MCF 10A (cell line): ENCODE data around the gene KCTD19. TPM values are rescaled to one million over a fixed set of nuclear protein-coding genes. Genes with fewer than 3 reads are reported as not detected.

Source experiments
- BruUV-seq: library from RNA; stranded (reverse); fragments of 400-500 nt; replicated peaks from 2 replicates; lab custom pipeline; 2021; lab: Mats Ljungman, UMichigan
- CTCF ChIA-PET: fragments of 300-600 bp; sonication (Branson Sonifier 250); formaldehyde crosslinking; extraction: SDS; loops from one replicate; lab custom pipeline; 2021; ENCODE audit warnings: antibody characterized with exemption, inconsistent platforms; lab: Yijun Ruan, JAX
- POLR2A ChIA-PET: fragments of 300-600, 350-650 bp; sonication (Branson Sonifier 250); formaldehyde crosslinking; extraction: SDS; loops from one replicate; lab custom pipeline; 2020; ENCODE audit warnings: antibody characterized with exemption, inconsistent platforms; lab: Yijun Ruan, JAX
- DNase-seq: peaks from one replicate; pipeline ENCODE4 v3.0.0-alpha.2; 2018; ENCODE audit not compliant: unreplicated experiment
- H3K27ac Mint-ChIP-seq: one replicate; pipeline ENCODE4 v1.8.0; 2022; ENCODE audit warnings: mild to moderate bottlenecking, low read depth, mixed read lengths; ENCODE audit not compliant: unreplicated experiment
- H3K27me3 Mint-ChIP-seq: one replicate; pipeline ENCODE4 v1.8.0; 2022; ENCODE audit warnings: mixed read lengths; ENCODE audit not compliant: insufficient read depth, unreplicated experiment
- H3K36me3 Mint-ChIP-seq: one replicate; pipeline ENCODE4 v1.8.0; 2022; ENCODE audit warnings: mild to moderate bottlenecking, moderate library complexity, mixed read lengths; ENCODE audit not compliant: insufficient read depth, unreplicated experiment
- H3K4me1 Mint-ChIP-seq: one replicate; pipeline ENCODE4 v1.8.0; 2022; ENCODE audit warnings: mixed read lengths; ENCODE audit not compliant: insufficient read depth, unreplicated experiment
- H3K4me3 Mint-ChIP-seq: one replicate; pipeline ENCODE4 v1.8.0; 2022; ENCODE audit warnings: mild to moderate bottlenecking, moderate library complexity, mixed read lengths; ENCODE audit not compliant: unreplicated experiment
- H3K9me3 Mint-ChIP-seq: one replicate; pipeline ENCODE4 v1.8.0; 2022; ENCODE audit warnings: mixed read lengths; ENCODE audit not compliant: unreplicated experiment
- CTCF ChIP-seq: fragments of 200-600 bp; IDR thresholded peaks from one replicate; pipeline ENCODE4 v1.8.0; 2022; ENCODE audit warnings: antibody characterized with exemption, mild to moderate bottlenecking; ENCODE audit not compliant: unreplicated experiment
- intact Hi-C: fragments of 100-400 bp; cut with micrococcal nuclease; formaldehyde crosslinking; loops from 2 replicates; pipeline ENCODE4 v1.14.1; 2022
- total RNA-seq: library from RNA; stranded (reverse); gene quantifications from 2 replicates; pipeline ENCODE4 v1.2.3, GENCODE V29; 2022

The KCTD19 gene
- total RNA-seq, 1 experiment from 2014 or later, result not detected

- Mint-ChIP-seq H3K4me3 (peak overlapping the region; percentile 43), H3K4me1 (peaks cover 26% of the 10 kb centered on the region), H3K36me3 (no peaks in the 10 kb centered on the region), H3K9me3 (no peaks in the 10 kb centered on the region), H3K27ac (no peak overlapping the region), H3K27me3 (peaks cover 18% of the 10 kb centered on the region)
- no peak for DNase-seq
- ChIA-PET POLR2A (interaction anchor here (0.6 to 3.7 kb wide), 5 partner anchors 10 to 216 kb away, joined by 3 to 45 read pairs (median 3); partner anchors contain the start of gene TMEM208), CTCF (interaction anchor here (0.6 to 3.1 kb wide), 3 partner anchors 11 to 262 kb away, joined by 3 to 19 read pairs (median 6); no protein-coding TSS in a partner anchor)
- intact Hi-C loops, result no loop called here
- no TSS peak for BruUV-seq
- no peak for TF ChIP-seq CTCF
These were observed 77.1 kb downstream of the KCTD19 start for GRCh38 chr16:67249178-67250044.

- Mint-ChIP-seq H3K4me1 (peaks cover 34% of the 10 kb centered on the region), H3K36me3 (no peaks in the 10 kb centered on the region), H3K27ac (peak within 1 kb of the TSS; percentile 78), H3K27me3 (peaks cover 18% of the 10 kb centered on the region), H3K4me3 (peak within 1 kb of the TSS; percentile 81), H3K9me3 (no peaks in the 10 kb centered on the region)
- no peak for TF ChIP-seq CTCF
- ChIA-PET CTCF (interaction anchor here (1.6 to 3.1 kb wide), 2 partner anchors 12 kb away, joined by 5 to 19 read pairs; no protein-coding TSS in a partner anchor), POLR2A (interaction anchor here (0.6 to 3.7 kb wide), 7 partner anchors 23 to 298 kb away, joined by 3 to 45 read pairs (median 5); partner anchors contain the start of genes MATCAP1 and TMEM208)
- BruUV-seq, result no TSS peak
- no peak for DNase-seq
- intact Hi-C loops, result no loop called here
These were observed 78.0 kb downstream of the KCTD19 start, which contains the start of gene SLC9A5 for GRCh38 chr16:67248401-67249177. Gene SLC9A5 (plus strand): TSS chr16:67248979. CDS start chr16:67249015, 36 bp downstream.

- Mint-ChIP-seq H3K9me3 (no peaks in the 10 kb centered on the region), H3K27ac (no peak overlapping the region), H3K36me3 (no peaks in the 10 kb centered on the region), H3K27me3 (peaks cover 18% of the 10 kb centered on the region), H3K4me1 (peaks cover 36% of the 10 kb centered on the region), H3K4me3 (peak overlapping the region; percentile 81)
- ChIA-PET CTCF (interaction anchor here (0.6 to 2.0 kb wide), 5 partner anchors 8 to 177 kb away, joined by 3 to 6 read pairs (median 3); no protein-coding TSS in a partner anchor), POLR2A (interaction anchor here (0.6 to 3.7 kb wide), 20 partner anchors 10 to 558 kb away, joined by 3 to 45 read pairs (median 5); partner anchors contain the start of genes ATP6V0D1, E2F4, ELMO3 and MATCAP1)
- DNase-seq, result peak; percentile 23
- BruUV-seq, result no TSS peak
- no peak for TF ChIP-seq CTCF
- intact Hi-C loops, result no loop called here
These were observed 78.5 kb downstream of the KCTD19 start for GRCh38 chr16:67248073-67248400.
